Inferior parietal cortex (tissue), 1 donor: ENCODE data around the gene OR10K1.
A peak's percentile ranks its signal among the peaks of the same experiment; 100 is the strongest.
"Not testable (repeated sequence)": the region's sequence is repeated elsewhere in the genome, so short reads cannot be mapped to it uniquely, and the experiment has no call there.

ENCODE experiments used
- DNase-seq: peaks from one replicate; pipeline ENCODE4 v3.0.0-alpha.2; 2016; ENCODE audit errors: extremely low spot score

The OR10K1 gene, protein sequence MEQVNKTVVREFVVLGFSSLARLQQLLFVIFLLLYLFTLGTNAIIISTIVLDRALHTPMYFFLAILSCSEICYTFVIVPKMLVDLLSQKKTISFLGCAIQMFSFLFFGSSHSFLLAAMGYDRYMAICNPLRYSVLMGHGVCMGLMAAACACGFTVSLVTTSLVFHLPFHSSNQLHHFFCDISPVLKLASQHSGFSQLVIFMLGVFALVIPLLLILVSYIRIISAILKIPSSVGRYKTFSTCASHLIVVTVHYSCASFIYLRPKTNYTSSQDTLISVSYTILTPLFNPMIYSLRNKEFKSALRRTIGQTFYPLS

GRCh38 chr1:158461534-158461933 is at the start of gene OR10K1:
OR10K1 (plus strand) TSS chr1:158461834; CDS start chr1:158465562, 3,728 bp downstream.
- no peak for DNase-seq

- no peak for DNase-seq
Measured at GRCh38 chr1:158414651-158415345, 46.8 kb upstream of the OR10K1 start.

DNA sequence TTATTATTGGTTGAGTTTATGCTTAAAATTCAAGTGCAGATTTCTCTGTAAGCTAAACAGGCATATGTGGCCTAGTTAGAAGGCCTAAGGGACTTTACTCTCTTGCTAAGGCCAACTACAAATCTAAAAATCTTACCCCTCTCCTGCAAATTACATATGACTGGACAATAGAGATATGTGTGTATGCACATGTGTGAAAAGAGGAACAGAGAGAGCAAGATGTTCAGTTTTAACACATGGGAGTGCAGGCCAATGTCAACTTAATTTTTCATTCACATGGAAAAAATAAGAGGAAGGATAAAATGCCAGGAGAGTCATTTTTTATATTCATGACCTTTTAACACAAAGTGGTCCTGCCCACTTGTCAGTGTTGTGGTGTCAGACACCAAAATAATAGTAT is 44.0 kb upstream of the OR10K1 start:
- DNase-seq = no peak

GRCh38 chr1:158422212-158422611 is 39.4 kb upstream of the OR10K1 start:
- DNase-seq = no peak

DNA sequence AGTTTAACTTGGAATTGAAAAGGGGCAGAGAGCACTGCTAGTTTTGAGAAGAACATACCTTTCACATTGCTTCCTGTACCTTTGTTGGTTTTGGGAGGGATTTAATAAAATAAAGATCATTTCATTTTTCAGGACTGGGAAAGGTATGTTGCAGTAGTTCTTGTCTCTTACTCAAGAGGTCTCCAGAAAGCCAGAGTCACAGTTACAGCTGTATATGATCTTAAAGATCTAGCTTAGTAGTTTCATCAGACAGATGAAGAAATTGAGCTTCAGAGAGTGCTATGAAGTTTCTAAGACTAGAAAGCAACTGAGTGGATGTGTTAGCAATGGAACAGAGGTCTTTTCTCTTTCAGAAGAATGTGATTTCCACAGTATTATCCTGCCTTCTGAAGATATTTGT is 36.6 kb upstream of the OR10K1 start:
- no peak for DNase-seq

GRCh38 chr1:158426137-158426536 is 35.5 kb upstream of the OR10K1 start, which contains the start of gene OR10K2:
OR10K2 (minus strand) TSS chr1:158426237; CDS start chr1:158420866, 5,371 bp downstream.
- DNase-seq = no peak

- DNase-seq = not testable (repeated sequence)
Measured at GRCh38 chr1:158430163-158430562, 31.5 kb upstream of the OR10K1 start.

DNA sequence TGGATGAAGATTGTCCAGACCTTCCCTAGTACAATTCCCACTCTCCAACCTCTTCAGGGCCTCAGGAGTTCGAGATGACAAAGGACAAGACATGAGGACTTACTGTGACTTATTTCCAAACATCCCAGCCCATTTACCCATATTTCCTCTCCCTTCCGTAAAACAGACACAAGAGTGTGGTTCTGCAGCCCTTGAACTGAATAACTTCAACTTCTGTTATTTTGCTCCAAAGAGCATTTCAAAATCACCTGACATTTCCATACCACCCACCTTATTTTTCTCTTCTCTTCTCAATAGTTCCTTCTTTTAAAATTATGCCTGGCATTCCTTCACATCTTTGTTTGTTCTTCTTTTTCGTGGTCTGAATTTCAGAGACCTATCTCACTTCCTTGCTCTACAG is 26.9 kb upstream of the OR10K1 start:
- DNase-seq = no peak

DNA sequence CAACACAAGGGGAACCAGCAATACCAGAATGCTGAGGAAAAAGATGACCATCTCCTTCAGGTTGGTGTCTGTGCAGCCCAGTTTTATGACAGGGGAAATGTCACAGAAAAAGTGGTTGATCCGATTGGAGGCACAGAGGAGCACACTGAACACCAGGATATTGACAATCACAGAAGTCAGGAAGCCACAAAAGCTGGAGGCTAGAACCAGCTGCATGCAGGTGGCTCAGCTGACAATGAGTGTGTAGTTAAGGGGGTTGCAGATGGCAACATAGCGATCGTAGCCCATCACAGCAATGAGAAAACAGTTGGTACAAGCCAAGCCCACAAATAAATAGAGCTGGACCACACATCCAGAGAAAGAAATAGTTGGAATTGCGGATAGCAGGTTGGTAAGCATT is 16.3 kb upstream of the OR10K1 start:
- DNase-seq = no peak

GRCh38 chr1:158454537-158454936 is 7.1 kb upstream of the OR10K1 start:
- DNase-seq = no peak

- no peak for DNase-seq
Measured at GRCh38 chr1:158457246-158457645, 4.4 kb upstream of the OR10K1 start.

DNA sequence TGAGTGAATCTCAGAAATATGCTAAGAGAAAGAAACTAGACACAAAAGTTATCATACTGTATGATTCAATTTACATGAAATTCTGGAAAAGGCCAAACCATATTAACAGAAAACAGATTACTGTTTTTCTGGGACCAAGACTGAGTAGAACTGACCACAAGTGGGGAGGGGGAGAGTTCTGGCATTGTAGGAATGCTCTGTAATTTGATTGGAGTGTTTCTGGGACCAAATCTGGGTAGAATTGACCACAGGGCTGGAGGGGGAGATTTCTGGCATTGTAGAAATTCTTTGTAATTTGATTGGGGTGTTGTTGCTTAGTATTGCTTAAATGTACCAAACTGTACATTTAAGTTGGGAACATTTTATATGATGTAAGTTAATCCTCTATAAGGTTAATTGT is 3.4 kb upstream of the OR10K1 start:
- DNase-seq = no peak

DNA sequence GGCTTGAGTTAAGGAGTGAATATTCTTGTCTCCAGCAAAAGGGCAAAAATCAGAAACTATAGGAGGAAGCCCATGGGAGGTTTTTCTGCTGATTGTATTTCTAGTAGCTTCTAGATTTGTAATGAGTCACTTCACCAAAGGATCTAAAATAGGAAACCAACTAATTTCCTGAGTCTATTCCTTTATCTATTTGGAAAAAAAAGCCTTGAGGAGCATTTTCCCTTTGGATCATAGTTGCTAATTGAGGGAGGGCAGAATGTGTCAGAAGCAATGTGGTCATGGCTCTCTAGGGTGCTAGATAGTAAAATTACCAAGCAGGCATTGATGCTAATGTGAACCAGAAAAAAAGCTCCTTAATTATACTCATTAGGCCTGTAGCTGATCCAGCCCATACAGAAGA is 10.3 kb downstream of the OR10K1 start, which contains the start of gene OR10R2:
TSS of gene OR10R2 (plus strand) at position 301 of the 400 bp plus-strand sequence. CDS start 106 bp downstream, outside the sequence.
- DNase-seq = no peak

GRCh38 chr1:158485455-158485854 is 23.8 kb downstream of the OR10K1 start:
- DNase-seq = no peak

GRCh38 chr1:158491316-158491715 is 29.7 kb downstream of the OR10K1 start:
- DNase-seq = no peak

GRCh38 chr1:158493054-158493453 is 31.4 kb downstream of the OR10K1 start:
- DNase-seq = no peak

DNA sequence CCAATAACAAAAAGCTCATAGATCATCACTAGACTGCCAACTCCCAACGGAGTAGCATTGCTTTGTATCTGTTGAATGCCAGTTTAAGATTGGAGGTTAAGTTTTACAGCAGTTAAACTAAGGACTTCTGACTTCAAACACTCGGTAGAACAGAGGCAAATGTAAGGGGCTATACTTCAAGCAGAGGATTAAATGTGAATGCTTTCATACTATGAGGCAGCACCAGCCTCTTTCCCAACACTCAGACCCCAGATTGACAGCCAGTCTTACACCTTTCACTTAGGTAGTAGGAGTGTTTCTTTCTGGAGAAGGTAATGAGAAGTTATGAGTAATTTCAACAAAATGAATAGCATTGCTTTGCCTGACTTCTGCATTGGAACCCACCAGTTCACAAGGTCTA is 33.2 kb downstream of the OR10K1 start:
- DNase-seq = no peak

DNA sequence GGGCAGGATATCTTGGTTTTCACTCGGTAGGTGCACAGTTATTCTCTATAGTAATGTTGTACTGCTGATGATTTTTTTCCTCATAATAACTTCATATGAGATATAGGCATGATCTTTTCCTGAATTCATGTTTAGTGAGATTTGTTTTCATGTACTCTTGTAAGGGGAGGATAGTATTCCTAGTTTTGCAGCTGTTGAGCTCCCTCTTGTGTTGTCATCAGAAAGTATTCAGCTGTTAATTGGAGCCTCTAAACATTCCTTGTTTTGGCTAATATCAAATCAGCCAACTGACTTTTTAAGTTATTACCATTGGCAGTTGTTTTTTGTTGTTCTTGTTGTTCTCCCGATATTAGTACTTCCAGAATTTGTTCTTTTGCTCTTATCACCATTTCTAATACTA is 34.7 kb downstream of the OR10K1 start:
- peak; percentile 21 for DNase-seq

- DNase-seq = no peak
Measured at GRCh38 chr1:158506369-158506987, 44.8 kb downstream of the OR10K1 start.

DNA sequence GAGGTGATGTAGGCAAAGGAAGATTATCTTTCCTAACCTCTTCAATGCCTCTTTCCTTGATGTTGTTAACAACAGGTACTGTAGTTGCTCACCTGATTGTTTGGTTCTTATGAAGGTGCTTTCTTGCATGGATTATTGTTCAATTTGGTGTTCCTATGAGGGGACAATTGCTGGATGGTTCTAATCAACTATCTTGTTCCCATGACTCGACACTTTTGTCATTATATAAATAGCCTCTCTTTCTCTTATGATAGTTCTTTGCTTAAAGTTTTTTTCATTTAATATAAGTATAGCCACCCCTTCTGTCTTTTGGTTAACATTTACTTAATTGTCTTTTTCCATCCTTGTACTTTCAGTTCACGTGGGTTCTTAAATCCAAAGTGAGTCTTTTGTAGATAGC is 45.9 kb downstream of the OR10K1 start:
- DNase-seq = no peak

GRCh38 chr1:158509471-158510156 is 48.0 kb downstream of the OR10K1 start:
- DNase-seq = no peak

GRCh38 chr1:158516966-158517365 is 55.3 kb downstream of the OR10K1 start:
- DNase-seq = peak; percentile 15
